Neural progenitor cell (in vitro differentiated cells): ENCODE data around the gene ADAMTSL5.

ENCODE experiments used
- CTCF ChIP-seq: fragments of 200-600 bp; sonication (generic); IDR thresholded peaks from 2 replicates; pipeline ENCODE4 v1.5.1; 2017; ENCODE audit warnings: antibody characterized with exemption, mild to moderate bottlenecking
- EZH2 ChIP-seq: fragments of 200-600 bp; sonication (generic); IDR thresholded peaks from 2 replicates; pipeline ENCODE4 v1.6.1; 2017; ENCODE audit warnings: antibody characterized with exemption, mild to moderate bottlenecking, moderate library complexity

GRCh38 chr19:1471515-1472160, 41.2 kb downstream of the ADAMTSL5 start:
- TF ChIP-seq EZH2 (no peak), CTCF (peak; percentile 41)
